HG03045 (cell line): ENCODE results near the gene TWSG1.
"Not testable (repeated sequence)": the region's sequence is repeated elsewhere in the genome, so short reads cannot be mapped to it uniquely, and the experiment has no call there.

Experiments
- ATAC-seq: cut with Tn5 transposase; IDR thresholded peaks from one replicate; pipeline ENCODE4 v1.9.1; 2021; ENCODE audit warnings: mild to moderate bottlenecking, moderate library complexity; ENCODE audit not compliant: unreplicated experiment

Gene TWSG1

GRCh38 chr18:9449600-9450414, 115.2 kb downstream of the TWSG1 start:
- ATAC-seq = no peak

GRCh38 chr18:9450920-9451319, 116.3 kb downstream of the TWSG1 start:
- ATAC-seq = not testable (repeated sequence)
